GM12878 (cell line): Measurements from ENCODE around the gene MCHR1. TPM values are rescaled to one million over a fixed set of nuclear protein-coding genes. Genes with fewer than 3 reads are reported as not detected.
A peak's percentile ranks its signal among the peaks of the same experiment; 100 is the strongest.

ENCODE experiments used
- CREM ChIP-seq: IDR thresholded peaks from 2 replicates; pipeline ENCODE4 v1.6.1; 2014; ENCODE audit warnings: antibody characterized with exemption, low read depth
- DPF2 ChIP-seq: fragments of 450-650 bp; IDR thresholded peaks from 2 replicates; pipeline ENCODE4 v1.6.1; 2017; ENCODE audit warnings: mild to moderate bottlenecking
- EGR1 ChIP-seq, 2 experiments: IDR thresholded peaks; 1 replicate in 1 of 2; 2 replicates in 1 of 2; pipeline ENCODE4 v1.6.1; 2011 to 2012; ENCODE audit warnings: low read depth in 2 of 2, low read length in 2 of 2, borderline replicate concordance in 1 of 2, mild to moderate bottlenecking in 1 of 2, moderate library complexity in 1 of 2
- EZH2 ChIP-seq: IDR thresholded peaks from 2 replicates; pipeline ENCODE4 v1.6.1; 2012; ENCODE audit warnings: low read depth, mild to moderate bottlenecking, control low read depth, inconsistent platforms, low read length, borderline replicate concordance; ENCODE audit not compliant: control insufficient read depth
- MTA3 ChIP-seq: IDR thresholded peaks from 2 replicates; pipeline ENCODE4 v1.6.1; 2012; ENCODE audit warnings: low read length, inconsistent platforms, borderline replicate concordance
- POLR2A ChIP-seq: IDR thresholded peaks from 2 replicates; pipeline ENCODE4 v1.6.1; 2011; ENCODE audit warnings: low read depth, mild to moderate bottlenecking, low read length
- SMAD5 ChIP-seq: IDR thresholded peaks from 2 replicates; pipeline ENCODE4 v1.6.1; 2016; ENCODE audit warnings: antibody characterized with exemption, low read depth
- SMARCA5 ChIP-seq: fragments of 450-650 bp; IDR thresholded peaks from 2 replicates; pipeline ENCODE4 v1.6.1; 2017; ENCODE audit warnings: mild to moderate bottlenecking
- TBL1XR1 ChIP-seq: IDR thresholded peaks from 2 replicates; pipeline ENCODE4 v1.6.1; 2012; ENCODE audit warnings: low read depth, low read length, improper control_type of control experiment
- ZNF384 ChIP-seq: IDR thresholded peaks from 2 replicates; pipeline ENCODE4 v1.6.1; 2012; ENCODE audit warnings: low read depth, mild to moderate bottlenecking, low read length, improper control_type of control experiment, borderline replicate concordance
- polyA plus RNA-seq, 11 experiments: library from polyadenylated mRNA; depleted of rRNA in 4 of 11; unstranded in 6 of 11; stranded (reverse) in 5 of 11; fragments of >200 nt; fragmentation: Nextera tagmentation in 4 of 11; fragmentation: Illumina TruSeq in 1 of 11; extraction: Ambion mirVana in 4 of 11; extraction: Trizol in 1 of 11; gene quantifications; 1 replicate in 1 of 11; 2 replicates in 10 of 11; pipeline versions ENCODE4 v1.2.1 to v1.2.3, GENCODE V29; 2011 to 2016; ENCODE audit warnings: inconsistent platforms in 2 of 11, missing spikeins in 2 of 11, low read depth in 1 of 11
- total RNA-seq, 4 experiments: library from RNA; depleted of rRNA in 3 of 4; stranded (reverse); fragments of >200 nt in 3 of 4; fragmentation: Illumina TruSeq in 1 of 4; extraction: Trizol in 1 of 4; gene quantifications; 2 replicates each; pipeline versions ENCODE4 v1.2.1 to v1.2.3, GENCODE V29; 2013 to 2021
- TF ChIP-seq, protein P1 (sequence below): fragments of 450-650 bp; IDR thresholded peaks from 2 replicates; pipeline ENCODE4 v1.6.1; 2017; ENCODE audit warnings: borderline replicate concordance
- TF ChIP-seq, protein P2 (sequence below): IDR thresholded peaks from 2 replicates; pipeline ENCODE4 v1.6.1; 2012; ENCODE audit warnings: low read depth, low read length, improper control_type of control experiment

Gene MCHR1
- total and polyA plus RNA-seq, 10 of the 15 experiments (the other 5 are each of a cell fraction or from before 2014, with no cell fraction given), result not detected

DNA sequence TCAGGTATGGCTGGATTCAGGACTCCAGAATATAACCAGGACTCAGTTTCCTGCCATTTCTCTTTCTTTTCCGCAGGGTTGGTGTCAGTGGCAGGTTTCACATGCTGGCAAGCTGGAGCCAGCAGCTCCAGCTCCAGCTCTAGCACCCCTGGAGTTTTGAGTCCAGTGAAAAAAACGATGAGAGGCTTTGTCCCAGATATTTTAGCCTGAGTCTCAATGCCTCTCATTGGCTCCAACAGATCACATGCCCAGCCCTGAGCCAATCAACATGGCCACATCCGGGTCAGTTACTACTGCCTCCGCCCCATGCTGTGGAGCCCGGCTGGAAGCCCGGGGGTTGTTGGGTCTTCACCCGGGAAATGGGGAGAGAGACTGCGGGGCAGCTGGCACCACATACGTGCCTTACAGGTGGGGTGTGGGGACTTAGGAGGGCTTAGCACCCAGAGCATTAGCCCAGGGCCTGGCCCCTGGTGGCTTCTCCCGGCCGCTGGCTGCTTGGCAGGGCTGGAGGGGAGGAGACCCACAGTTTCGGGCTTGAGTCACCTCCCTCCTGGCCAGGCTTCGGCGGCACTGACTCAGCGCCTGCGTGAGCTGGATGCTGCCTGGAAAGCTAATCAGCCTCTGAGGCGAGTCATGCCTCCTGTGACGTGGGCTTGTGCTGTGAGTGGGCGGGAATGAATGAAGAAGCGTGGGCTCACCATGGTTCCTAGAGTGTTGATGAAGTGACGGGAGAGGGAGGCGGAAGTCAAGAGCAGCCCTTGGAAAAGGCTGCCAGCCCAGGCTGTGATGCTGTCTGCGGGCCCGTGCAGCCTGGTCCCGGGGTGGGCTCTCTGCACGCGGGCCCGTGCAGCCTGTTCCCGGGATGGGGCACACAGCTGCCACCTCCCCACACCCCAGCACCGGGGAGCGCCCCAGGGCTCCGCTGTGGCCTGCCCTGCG is 27.5 kb upstream of the MCHR1 start (continued):
- TF ChIP-seq, protein P1, sequence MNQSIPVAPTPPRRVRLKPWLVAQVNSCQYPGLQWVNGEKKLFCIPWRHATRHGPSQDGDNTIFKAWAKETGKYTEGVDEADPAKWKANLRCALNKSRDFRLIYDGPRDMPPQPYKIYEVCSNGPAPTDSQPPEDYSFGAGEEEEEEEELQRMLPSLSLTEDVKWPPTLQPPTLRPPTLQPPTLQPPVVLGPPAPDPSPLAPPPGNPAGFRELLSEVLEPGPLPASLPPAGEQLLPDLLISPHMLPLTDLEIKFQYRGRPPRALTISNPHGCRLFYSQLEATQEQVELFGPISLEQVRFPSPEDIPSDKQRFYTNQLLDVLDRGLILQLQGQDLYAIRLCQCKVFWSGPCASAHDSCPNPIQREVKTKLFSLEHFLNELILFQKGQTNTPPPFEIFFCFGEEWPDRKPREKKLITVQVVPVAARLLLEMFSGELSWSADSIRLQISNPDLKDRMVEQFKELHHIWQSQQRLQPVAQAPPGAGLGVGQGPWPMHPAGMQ, result no peak
- TF ChIP-seq SMARCA5 (no peak), TBL1XR1 (no peak), POLR2A (peak; percentile 91), SMAD5 (peak; percentile 82), DPF2 (no peak), ZNF384 (no peak), EGR1 (IDR thresholded peaks at IDR 0.05; ENCODE audit: borderline replicate concordance in 1 of 2, low read depth in 2 of 2, low read length in 2 of 2) (peak in 1 of 2 experiments; percentile 89; a peak in 2 of 3 replicates), CREM (peak; percentile 69), MTA3 (no peak), EZH2 (no peak)
- TF ChIP-seq, protein P2, sequence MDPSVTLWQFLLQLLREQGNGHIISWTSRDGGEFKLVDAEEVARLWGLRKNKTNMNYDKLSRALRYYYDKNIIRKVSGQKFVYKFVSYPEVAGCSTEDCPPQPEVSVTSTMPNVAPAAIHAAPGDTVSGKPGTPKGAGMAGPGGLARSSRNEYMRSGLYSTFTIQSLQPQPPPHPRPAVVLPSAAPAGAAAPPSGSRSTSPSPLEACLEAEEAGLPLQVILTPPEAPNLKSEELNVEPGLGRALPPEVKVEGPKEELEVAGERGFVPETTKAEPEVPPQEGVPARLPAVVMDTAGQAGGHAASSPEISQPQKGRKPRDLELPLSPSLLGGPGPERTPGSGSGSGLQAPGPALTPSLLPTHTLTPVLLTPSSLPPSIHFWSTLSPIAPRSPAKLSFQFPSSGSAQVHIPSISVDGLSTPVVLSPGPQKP, result no peak
